Fibroblast of skin of right biceps (primary cell): ENCODE data around the gene HDAC11.
"Not testable (repeated sequence)": the region's sequence is repeated elsewhere in the genome, so short reads cannot be mapped to it uniquely, and the experiment has no call there.

Experiments used
- DNase-seq: peaks from one replicate; pipeline ENCODE4 v3.0.0-alpha.2; 2013

The HDAC11 gene, protein sequence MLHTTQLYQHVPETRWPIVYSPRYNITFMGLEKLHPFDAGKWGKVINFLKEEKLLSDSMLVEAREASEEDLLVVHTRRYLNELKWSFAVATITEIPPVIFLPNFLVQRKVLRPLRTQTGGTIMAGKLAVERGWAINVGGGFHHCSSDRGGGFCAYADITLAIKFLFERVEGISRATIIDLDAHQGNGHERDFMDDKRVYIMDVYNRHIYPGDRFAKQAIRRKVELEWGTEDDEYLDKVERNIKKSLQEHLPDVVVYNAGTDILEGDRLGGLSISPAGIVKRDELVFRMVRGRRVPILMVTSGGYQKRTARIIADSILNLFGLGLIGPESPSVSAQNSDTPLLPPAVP

DNA sequence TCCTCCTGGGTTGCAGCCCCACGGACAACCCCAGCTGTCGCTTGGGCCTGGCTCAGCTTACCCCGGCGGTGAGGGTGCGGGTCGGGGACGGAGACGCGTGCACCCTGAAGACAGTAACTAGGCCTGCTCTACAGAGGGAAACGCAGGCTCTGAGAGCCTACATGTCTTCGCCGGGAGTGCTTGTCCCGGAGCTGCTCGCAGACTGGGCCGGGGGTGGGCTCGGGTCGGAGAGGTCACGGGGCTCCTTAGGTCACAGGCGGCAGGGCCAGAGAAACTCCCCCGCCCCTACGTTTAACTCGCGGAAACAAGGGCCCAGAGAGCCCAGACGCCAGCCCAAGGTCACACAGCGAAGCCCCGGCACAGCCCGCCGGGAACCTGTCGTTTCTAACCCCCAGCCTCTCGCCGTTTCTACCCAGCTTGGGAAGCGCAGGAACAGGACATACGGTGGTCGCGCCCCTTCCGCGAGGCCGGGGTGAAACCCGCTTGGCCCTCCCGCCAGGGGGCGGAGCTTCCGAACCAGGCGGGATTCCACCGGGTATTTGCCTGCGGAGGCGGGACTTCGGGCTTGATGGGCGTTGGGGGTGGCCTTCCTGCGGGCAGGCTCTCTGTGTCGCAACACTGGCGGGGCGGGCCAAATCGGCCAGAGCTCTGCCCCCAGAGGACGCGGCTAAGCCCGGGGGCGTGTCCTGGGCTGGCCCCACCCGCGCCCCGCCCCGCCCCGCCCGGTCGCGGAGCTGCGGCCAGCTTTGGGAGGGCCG lies at the start of gene HDAC11:
HDAC11 (plus strand) TSS at position 725 of the 758 bp plus-strand sequence. CDS start 42 bp downstream, outside the sequence.
- peak; percentile 97 for DNase-seq

DNA sequence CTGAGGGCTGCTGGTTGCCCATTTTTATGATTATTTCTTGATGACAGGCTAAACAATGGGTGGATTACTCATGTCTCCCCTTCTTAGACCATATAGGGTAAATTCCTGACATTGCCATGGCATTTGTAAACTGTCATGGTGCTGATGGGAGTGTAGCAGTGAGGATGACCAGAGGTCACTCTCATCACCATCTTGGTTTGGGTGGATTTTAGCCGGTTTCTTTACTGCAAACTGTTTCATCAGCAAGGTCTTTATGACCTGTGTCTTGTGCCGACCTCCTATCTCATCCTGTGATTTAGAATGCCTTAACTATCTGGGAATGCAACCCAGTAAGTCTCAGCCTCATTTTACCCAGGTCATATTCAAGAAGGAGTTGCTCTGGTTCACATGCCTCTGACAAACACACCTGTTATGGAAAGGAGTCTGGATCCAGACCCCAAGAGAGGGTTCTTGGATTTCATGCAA lies 49.7 kb upstream of the HDAC11 start:
- DNase-seq, result not testable (repeated sequence)

GRCh38 chr3:13432093-13432492 lies 48.0 kb upstream of the HDAC11 start:
- no peak for DNase-seq

DNA sequence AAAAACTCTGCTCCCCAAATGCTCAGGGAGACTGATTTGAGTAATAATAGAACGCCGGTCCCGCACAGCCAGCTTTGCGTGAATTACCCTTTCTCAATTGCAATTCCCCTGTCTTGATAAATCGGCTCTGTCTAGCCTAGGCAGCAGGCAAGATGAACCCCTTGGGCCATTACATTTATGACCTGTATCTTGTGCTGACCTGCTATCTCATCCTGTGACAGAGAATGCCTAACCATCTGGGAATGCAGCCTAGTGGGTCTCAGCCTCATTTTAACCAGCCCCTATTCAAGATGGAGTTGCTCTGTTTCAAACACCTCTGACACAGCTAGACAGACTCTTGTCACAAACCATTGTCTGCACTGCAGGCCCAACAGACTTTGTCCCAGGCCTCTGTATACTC lies 46.2 kb upstream of the HDAC11 start:
- no peak for DNase-seq

DNA sequence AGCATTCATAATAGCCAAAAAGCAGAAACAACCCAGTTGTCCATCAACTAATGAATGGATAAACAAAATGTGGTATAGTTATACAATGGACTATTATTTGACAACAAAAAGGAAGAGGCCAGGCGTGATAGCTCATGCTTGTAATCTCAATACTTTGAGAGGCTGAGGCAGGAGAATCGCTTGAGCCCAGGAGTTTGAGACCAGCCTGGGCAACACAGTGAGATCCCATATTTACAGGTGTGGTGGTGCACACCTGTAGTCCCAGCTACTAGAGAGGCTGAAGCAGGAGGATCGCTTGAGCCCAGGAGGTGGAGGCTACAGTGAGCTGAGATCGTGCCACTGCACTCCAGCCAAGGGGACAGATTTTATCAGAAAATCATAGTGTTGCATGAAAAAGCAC lies 43.9 kb upstream of the HDAC11 start:
- DNase-seq, result not testable (repeated sequence)

- no peak for DNase-seq
Measured at GRCh38 chr3:13440204-13440817, 39.8 kb upstream of the HDAC11 start.

DNA sequence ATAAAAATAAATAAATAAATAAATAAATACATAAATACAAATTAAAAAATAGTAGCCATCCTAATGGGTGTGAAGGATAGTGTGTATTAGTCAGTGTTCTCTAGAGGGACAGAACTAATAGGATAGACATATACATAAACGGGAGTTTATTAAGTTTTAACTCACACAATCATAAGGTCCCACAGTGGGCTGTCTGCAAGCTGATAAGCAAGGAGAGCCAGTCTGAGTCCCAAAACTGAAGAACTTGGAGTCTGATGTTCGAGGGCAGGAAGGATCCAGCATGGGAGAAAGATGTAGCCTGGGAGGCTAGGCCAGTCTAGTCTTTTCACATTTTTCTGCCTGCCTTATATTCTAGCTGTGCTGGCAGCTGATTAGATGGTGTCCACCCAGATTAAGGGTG lies 37.2 kb upstream of the HDAC11 start:
- not testable (repeated sequence) for DNase-seq

DNA sequence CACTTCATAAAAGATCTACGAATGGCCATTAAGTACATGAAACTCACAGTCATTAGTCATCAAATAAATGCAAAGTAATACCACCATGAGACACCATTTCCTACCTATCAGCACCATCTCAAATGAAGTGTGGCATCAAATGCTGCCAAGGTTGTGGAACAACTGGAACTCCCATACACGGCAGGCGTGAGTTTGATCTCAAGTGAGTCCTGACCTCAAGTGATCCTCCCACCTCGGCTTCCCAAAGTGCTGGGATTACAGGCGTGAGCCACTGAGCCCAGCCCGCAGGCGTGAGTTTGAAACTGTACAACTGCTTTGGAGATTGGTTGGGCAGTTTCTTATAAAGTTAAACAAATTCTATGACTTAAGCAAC lies 28.8 kb upstream of the HDAC11 start:
- DNase-seq, result peak; percentile 32

- peak; percentile 55 for DNase-seq
Measured at GRCh38 chr3:13452490-13453335, 27.4 kb upstream of the HDAC11 start.

DNA sequence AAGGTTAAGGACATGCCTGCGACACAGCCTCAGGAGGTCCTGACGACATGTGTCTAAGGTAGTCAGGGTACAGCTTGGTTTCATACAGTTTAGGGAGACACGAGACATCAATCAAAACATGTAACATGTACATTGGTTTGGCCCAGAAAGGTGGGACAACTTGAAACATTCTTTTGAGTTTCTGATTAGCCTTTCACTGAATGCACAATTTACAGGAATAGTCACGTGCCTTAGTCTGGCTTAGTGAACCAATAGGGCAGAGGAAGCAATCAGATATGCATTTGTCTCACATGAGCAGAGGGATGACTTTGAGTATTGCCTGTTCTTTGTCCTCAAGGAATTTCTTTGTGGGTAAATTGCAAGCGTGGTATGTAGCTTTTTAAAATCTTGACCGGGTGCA lies 24.5 kb upstream of the HDAC11 start:
- no peak for DNase-seq

- DNase-seq, result no peak
Measured at GRCh38 chr3:13457593-13457992, 22.5 kb upstream of the HDAC11 start.

GRCh38 chr3:13459605-13460340 lies 20.3 kb upstream of the HDAC11 start:
- no peak for DNase-seq

DNA sequence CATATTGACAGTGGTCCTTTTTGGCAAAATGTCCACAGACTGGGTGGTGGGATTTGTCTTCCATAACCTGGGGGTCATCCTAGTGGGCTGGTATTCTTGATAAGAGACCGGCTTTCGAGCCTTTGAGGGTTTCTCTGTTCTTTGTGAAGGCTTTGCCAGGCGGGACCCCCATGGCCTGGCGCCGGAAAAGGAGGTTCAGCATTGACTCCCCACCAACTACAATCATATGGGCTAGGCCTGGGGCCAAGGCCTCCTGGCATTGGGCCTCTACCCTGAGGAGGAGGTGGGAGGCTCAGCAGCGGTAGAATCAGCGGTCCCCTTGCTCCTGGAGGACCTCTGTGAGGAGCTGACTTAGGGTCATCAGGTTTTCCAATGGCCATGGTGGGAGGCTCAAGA lies 19.8 kb upstream of the HDAC11 start:
- DNase-seq, result no peak

DNA sequence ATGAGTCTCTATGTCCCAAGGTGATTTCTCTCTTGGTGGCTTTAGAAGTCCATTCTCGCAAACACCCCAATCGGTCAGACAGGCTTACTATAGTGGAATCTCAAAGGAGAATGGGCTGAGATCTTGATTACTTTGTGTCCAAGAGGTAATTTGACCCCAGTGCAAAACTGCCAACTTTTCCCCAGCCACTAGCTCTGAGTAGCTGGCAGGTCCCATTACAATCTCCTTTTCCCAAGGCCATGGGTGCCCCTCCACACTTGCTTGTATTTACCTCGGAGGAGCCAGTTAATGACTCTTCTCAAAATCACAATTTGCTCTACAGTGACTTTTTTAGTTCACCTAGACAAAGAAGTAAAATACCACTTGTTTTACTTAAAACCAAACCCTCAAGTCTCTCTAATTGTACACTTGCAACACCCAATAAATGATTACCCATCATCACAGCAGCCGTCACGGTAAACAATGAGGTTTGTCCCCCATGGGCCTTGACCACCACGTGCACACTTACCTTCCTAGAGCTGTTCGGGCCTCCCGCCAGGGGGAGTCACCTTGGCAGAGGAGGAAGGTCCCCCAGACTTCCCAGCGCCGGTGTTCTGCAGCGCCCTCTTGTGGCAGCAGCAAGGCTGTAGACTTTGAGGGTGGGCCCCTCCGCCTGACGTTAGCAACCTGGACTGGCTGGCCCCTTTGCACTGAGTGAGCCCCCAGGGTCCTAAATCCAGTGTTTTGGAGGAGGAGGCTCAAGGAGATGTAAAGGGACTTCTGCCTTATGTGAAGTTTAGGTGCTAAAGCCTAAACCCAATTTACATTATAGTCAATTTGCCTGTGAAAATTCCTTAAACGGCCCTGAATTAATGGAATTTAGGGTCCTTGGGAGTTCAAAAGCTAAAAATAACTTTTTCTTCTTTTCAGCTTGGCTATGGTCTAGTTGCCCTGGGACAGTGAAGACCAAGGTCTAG lies 18.7 kb upstream of the HDAC11 start:
- DNase-seq, result peak; percentile 24

DNA sequence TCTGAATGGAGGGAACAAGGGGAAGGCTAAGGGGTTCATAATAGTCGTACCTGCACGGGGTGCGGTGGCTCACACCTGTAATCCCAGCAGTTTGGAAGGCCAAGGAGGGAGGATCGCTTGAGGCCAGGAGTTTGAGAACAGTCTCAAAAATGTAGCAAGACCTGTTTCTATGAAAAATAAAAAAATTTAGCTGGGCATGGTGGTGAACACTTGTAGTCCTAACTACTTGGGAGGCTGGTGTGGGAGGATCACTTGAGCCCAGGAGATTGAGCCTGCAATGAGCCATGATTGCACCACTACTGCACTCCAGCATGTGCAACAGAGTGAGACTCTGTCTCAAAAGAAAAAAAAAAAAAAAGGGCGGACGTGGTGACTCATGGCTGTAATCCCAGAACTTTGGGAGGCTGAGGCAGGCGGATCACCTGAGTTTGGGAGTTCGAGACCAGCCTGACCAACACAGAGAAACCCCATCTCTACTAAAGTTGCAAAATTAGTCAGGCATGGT lies 17.9 kb upstream of the HDAC11 start:
- no peak for DNase-seq

- no peak for DNase-seq
Measured at GRCh38 chr3:13462822-13463221, 17.3 kb upstream of the HDAC11 start.

DNA sequence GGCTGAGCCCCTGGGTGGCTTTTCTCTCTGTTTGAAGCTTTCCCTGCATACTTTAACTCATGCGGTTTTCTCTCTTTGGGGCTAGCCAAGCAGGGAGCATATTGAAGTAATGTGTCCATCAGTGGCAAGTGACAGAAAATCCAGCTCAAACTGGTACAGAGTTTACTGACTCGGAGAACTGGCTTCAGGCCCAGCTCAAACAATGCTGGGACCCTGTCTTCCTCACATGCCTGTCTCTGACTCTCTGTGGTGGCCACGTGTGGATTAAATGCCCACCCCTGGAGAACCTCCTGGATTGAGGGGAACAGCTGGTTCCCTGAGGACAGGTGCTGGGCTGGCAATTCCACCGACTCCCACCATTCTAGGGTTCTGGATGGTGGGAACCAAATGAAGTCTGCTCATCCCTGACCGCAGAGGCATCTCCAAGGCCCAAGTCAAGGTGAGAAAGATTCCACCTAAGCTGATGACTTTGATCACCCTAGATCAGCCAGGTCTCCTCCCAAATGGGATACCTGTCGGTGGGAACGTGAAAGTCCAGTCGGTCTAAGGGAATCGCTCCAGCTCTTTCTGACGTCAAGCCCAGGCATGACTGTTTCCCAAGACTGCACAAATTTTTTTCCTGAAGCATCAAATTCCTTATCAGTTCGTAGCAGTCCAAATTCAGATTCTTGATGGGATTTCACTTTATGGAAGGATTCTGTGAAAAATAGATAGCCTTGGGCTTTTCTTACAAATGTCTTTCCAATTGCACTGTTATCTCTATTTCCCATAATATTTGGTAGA lies 16.3 kb upstream of the HDAC11 start:
- DNase-seq, result no peak

DNA sequence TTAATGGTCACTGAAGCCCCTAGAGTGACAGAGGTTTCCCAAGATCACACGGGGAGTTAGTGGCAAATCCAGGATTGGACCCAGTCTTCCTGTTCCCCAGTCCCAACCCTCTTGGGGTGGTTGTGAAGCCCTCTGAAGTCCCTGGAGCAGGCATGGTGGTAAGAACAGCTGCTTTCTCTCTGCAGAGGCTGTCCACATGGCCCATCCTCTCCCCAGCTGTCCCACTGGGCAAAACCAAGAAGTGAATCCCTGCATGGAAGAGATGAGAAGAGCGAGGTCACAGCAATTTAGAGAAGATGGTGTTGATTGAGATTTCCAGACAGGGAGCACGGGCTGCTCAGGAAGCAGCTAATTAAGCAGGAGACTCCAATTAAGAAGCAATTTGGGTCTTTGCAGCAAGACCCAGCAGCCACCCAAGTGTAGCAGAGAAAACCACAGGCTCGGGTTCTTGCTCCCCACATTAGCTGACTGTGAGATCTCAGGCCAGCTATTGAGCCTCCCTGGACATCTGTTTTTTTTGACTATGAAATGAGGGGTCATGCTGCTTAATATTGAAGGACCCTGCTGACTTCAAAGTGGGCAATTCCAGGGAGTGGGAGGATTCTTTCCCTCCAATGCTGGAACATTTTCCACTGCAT lies 14.8 kb upstream of the HDAC11 start:
- DNase-seq, result no peak

GRCh38 chr3:13466781-13467180 lies 13.3 kb upstream of the HDAC11 start:
- no peak for DNase-seq
